K562 (cell line): ENCODE data around the gene SLC9C2. TPM values are rescaled to one million over a fixed set of nuclear protein-coding genes. Genes with fewer than 3 reads are reported as not detected.

ENCODE experiments used
- ATF7 ChIP-seq: fragments of 450-650 bp; IDR thresholded peaks from 2 replicates; pipeline ENCODE4 v1.7.1; 2014; ENCODE audit warnings: mild to moderate bottlenecking, moderate library complexity
- CHAMP1 ChIP-seq: fragments of 450-650 bp; IDR thresholded peaks from 2 replicates; pipeline ENCODE4 v1.6.1; 2016; ENCODE audit warnings: mild to moderate bottlenecking
- CTCF ChIP-seq, 3 experiments: IDR thresholded peaks in 2 of 3; conservative IDR thresholded peaks in 1 of 3; 2 replicates each; pipeline ENCODE4 v1.5.1; 2011 to 2012; ENCODE audit warnings: low read length in 3 of 3, mild to moderate bottlenecking in 3 of 3, control low read depth in 2 of 3, improper control_type of control experiment in 1 of 3, inconsistent platforms in 1 of 3, low read depth in 1 of 3, mixed read lengths in 1 of 3, moderate library complexity in 1 of 3; ENCODE audit not compliant: insufficient read depth in 2 of 3
- GABPB1 ChIP-seq: sonication (generic); formaldehyde crosslinking; IDR thresholded peaks from 2 replicates; pipeline ENCODE4 v1.8.0; 2022; ENCODE audit warnings: mild to moderate bottlenecking, missing genetic modification reagents
- HDAC6 ChIP-seq: IDR thresholded peaks from 2 replicates; pipeline ENCODE4 v1.6.1; 2012; ENCODE audit warnings: low read depth, mild to moderate bottlenecking, control low read depth, inconsistent platforms, low read length, moderate library complexity
- HNRNPUL1 ChIP-seq: fragments of 200-400 bp; formaldehyde crosslinking; IDR thresholded peaks from 2 replicates; pipeline ENCODE4 v1.6.1; 2017; ENCODE audit warnings: low read length
- IRF2 ChIP-seq: sonication (generic); formaldehyde crosslinking; IDR thresholded peaks from 2 replicates; pipeline ENCODE4 v1.8.1; 2022; ENCODE audit warnings: mild to moderate bottlenecking, missing genetic modification reagents
- JUND ChIP-seq, 2 experiments: IDR thresholded peaks; 2 replicates in 1 of 2; 3 replicates in 1 of 2; pipeline ENCODE4 v1.6.1; 2011; ENCODE audit warnings: borderline replicate concordance in 2 of 2, low read depth in 2 of 2, low read length in 2 of 2, improper control_type of control experiment in 1 of 2, missing biosample characterization in 1 of 2, missing genetic modification characterization in 1 of 2, missing genetic modification reagents in 1 of 2
- RAD21 ChIP-seq, 2 experiments: fragments of 250-450 bp in 1 of 2; fragments of 450-650 bp in 1 of 2; sonication (Bioruptor Pico) in 1 of 2; formaldehyde crosslinking in 1 of 2; IDR thresholded peaks in 1 of 2; conservative IDR thresholded peaks in 1 of 2; 2 replicates each; pipeline versions ENCODE4 v1.4.0 to v1.8.0; 2020 to 2022; ENCODE audit warnings: mild to moderate bottlenecking in 2 of 2, moderate library complexity in 1 of 2
- RBBP5 ChIP-seq: fragments of 200-600 bp; sonication (generic); IDR thresholded peaks from 2 replicates; pipeline ENCODE4 v1.6.1; 2012; ENCODE audit warnings: borderline replicate concordance, mild to moderate bottlenecking, low read length, control low read depth, inconsistent platforms; ENCODE audit not compliant: insufficient read depth, poor library complexity, severe bottlenecking
- SMARCB1 ChIP-seq: IDR thresholded peaks from 2 replicates; pipeline ENCODE4 v1.6.1; 2011; ENCODE audit warnings: improper control_type of control experiment, low read depth; ENCODE audit not compliant: insufficient read length
- SP2 ChIP-seq: IDR thresholded peaks from 2 replicates; pipeline ENCODE4 v1.6.1; 2011; ENCODE audit warnings: mild to moderate bottlenecking, low read depth, low read length, moderate library complexity; ENCODE audit not compliant: poor library complexity, severe bottlenecking; ENCODE audit errors: extremely low read depth
- TCF7L2 ChIP-seq: fragments of 150-350 bp; IDR thresholded peaks from 2 replicates; pipeline ENCODE4 v1.6.1; 2016; ENCODE audit warnings: low read depth, mild to moderate bottlenecking, low read length, moderate library complexity
- ZBTB2 ChIP-seq: fragments of 450-650 bp; IDR thresholded peaks from 2 replicates; pipeline ENCODE4 v1.6.1; 2016; ENCODE audit warnings: antibody characterized with exemption
- ZNF197 ChIP-seq: fragments of 200-800 bp; sonication (Bioruptor generic); IDR thresholded peaks from 2 replicates; pipeline ENCODE4 v1.6.1; 2016; ENCODE audit warnings: low read depth, missing genetic modification characterization, missing compliant biosample characterization
- ZNF253 ChIP-seq: fragments of 250-450 bp; sonication (Bioruptor Pico); conservative IDR thresholded peaks from 2 replicates; pipeline ENCODE4 v1.6.1; 2021; ENCODE audit warnings: mild to moderate bottlenecking
- ZNF696 ChIP-seq: fragments of 250-450 bp; sonication (Bioruptor Pico); conservative IDR thresholded peaks from 2 replicates; pipeline ENCODE4 v1.4.0; 2020; ENCODE audit warnings: mild to moderate bottlenecking, moderate library complexity
- ZNF740 ChIP-seq, 3 experiments: fragments of 200-800 bp in 1 of 3; sonication (Bioruptor generic) in 1 of 3; sonication (generic) in 1 of 3; formaldehyde crosslinking in 1 of 3; IDR thresholded peaks; 2 replicates each; pipeline versions ENCODE4 v1.6.1 to v1.8.0; 2016 to 2022; ENCODE audit warnings: mild to moderate bottlenecking in 2 of 3, missing compliant biosample characterization in 2 of 3, missing genetic modification characterization in 2 of 3, missing genetic modification reagents in 1 of 3
- polyA plus RNA-seq, 8 experiments: library from polyadenylated mRNA; depleted of rRNA in 4 of 8; stranded (reverse) in 5 of 8; unstranded in 3 of 8; fragments of >200 nt; fragmentation: Nextera tagmentation in 2 of 8; fragmentation: Illumina TruSeq in 1 of 8; extraction: Ambion mirVana in 2 of 8; extraction: Trizol in 1 of 8; gene quantifications; 2 replicates each; pipeline versions ENCODE4 v1.2.1 to v1.2.3, GENCODE V29; 2011 to 2014; ENCODE audit warnings: inconsistent platforms in 1 of 8, missing spikeins in 1 of 8
- total RNA-seq, 7 experiments: library from RNA; depleted of rRNA in 6 of 7; stranded (reverse); fragments of >200 nt in 6 of 7; fragmentation: Illumina TruSeq in 2 of 7; extraction: Trizol in 2 of 7; gene quantifications; 2 replicates each; pipeline versions ENCODE4 v1.2.1 to v1.2.3, GENCODE V29; 2011 to 2021; ENCODE audit warnings: low replicate concordance in 1 of 7

Gene SLC9C2
- total and polyA plus RNA-seq, 9 of the 15 experiments (the other 6 are each of a cell fraction or from before 2014, with no cell fraction given), result 0.11 to 0.22 (median 0.15) TPM; not detected in 5

- TF ChIP-seq ZNF740 (CRISPR knock-in tag; IDR thresholded peaks at IDR 0.05) (peak; percentile 68; the same call in 1 of the 2 replicates), ZNF740 (tag; IDR thresholded peaks at IDR 0.05) (no peak), GABPB1 (CRISPR knock-in tag) (peak; percentile 82), TCF7L2 (no peak), RAD21 (CRISPR knock-in tag; conservative IDR thresholded peaks at IDR 0.05 in 1 of 2, IDR thresholded peaks at IDR 0.05 in 1 of 2) (no peak), ZNF253 (no peak), ZBTB2 (no peak), ZNF696 (no peak), CTCF (IDR thresholded peaks at IDR 0.05 in 2 of 3, conservative IDR thresholded peaks at IDR 0.05 in 1 of 3; ENCODE audit: insufficient read depth in 2 of 3, low read depth in 1 of 3, low read length in 3 of 3) (no peak), IRF2 (no peak), ZNF197 (CRISPR knock-in tag) (no peak), SP2 (no peak), JUND (IDR thresholded peaks at IDR 0.05; ENCODE audit: borderline replicate concordance, low read depth, low read length) (no peak), JUND (tag; IDR thresholded peaks at IDR 0.05; ENCODE audit: borderline replicate concordance, low read depth, low read length) (no peak), CHAMP1 (no peak), HDAC6 (no peak), RBBP5 (peak; percentile 84), HNRNPUL1 (no peak), ATF7 (0 out of 2 replicates have a peak, but pooled peaks have one; percentile 5), SMARCB1 (no peak)
Observed at GRCh38 chr1:173477286-173478093, 125.4 kb downstream of the SLC9C2 start, which contains the start of gene PRDX6 (continued).
